ENCODE results near the gene HOXB3.

Gene HOXB3

DNA sequence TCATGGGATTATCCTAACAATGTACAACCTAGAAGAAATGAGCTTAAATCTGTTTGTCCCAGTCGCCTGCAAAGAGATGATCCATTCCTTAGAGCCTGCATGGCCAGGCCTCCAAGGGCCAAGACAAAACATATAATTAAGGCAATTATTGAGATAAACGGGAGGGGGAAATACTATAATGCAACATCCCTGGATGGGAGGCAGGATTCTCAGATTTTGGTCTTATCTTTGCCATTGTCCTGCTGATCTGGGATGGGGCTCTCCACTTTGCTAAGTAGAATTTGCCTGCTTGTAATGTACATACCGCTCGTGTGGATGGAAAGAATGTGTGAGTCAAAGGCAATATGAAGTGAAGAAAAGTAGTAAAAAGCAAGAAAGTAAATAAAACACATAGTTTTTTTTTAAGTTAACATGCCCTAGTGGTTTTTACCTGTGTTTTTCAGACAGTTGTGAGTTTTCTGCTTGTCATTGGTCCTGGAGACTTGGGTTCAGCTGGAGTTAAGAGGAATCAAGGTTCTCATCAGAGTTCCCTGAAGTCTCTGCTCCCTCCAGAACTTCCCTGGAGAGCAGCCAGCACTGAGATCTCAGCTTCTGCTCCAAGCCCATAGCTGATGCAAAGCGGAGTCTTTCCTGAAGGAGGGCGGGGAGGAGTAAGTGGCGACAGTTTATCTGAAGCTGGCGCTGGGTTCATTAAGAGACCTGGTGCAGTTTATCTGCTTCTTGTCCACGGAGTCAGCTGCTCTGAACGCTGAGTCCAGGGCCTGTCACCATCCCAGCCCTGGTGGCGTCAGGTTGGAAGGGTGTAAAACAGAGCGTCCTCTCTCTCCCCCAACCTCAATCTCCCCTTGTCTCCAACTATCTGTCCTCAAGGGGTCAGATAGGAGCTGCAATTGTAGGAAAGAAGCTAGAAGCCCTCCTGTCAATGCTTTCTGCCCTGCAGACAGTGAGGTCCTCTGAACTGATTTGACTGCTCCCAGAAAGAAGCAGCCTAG, 89.3 kb downstream of the HOXB3 start:
- no peak for DNase-seq (ENCODE audit: low read depth)

DNA sequence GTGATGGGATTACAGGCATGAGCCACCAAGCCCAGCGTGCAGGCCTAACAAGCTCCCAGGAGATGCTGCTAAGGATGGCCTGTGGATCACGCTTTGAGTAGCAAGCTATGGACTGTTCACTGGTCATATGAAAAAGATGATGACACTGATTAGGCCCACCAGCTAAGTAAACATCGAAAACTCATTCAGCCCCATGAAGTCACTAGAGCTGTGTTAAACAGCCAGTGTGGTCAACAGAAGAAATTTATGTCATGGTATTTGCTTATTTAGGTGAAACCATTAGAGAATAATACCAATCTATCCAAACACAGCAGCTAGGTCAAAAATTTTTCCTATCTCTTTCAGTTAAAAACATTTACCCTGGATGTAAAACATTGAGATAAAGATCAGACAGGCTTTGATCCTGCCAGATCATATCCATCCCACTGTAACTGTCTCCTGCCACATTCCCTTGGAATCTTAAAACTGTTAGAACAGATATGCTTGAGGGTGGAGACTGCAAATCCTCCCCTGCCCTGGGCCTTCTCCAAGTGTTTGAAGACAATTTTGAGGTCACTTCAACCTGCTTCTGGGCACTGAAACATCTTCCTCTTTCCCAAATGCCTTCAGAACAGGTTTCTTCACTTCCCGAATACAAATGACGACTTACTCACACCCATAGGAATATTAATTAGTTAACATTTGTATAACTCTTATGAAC, 90.2 kb downstream of the HOXB3 start:
- DNase-seq (ENCODE audit: low read depth): no peak

DNA sequence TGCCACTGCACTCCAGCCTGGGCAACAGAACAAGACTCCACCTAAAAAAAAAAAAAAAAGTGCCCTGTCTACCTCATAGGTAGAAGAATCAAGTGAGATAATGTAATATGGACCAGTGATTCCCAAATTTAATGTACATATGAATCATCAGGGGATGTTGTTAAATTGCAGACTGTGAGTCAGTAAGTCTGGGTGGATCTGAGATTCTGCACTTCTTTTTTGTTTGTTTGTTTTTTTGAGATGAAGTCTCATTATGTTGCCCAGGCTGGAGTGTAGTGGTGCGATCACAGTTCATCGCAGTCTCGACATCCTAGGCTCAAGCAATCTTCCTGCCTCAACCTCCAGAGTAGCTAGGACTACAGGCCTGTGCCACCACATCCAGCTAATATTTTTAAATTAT, 90.8 kb downstream of the HOXB3 start:
- DNase-seq (ENCODE audit: low read depth): no peak

Data from stimulated activated CD8-positive, alpha-beta memory T cell treated with anti-CD3 and anti-CD28 coated beads, Interleukin-7, amount 100 ng/mL, for 24 hours (primary cell).